ENCODE data around the gene CPNE6.
"Not testable (repeated sequence)": the region's sequence is repeated elsewhere in the genome, so short reads cannot be mapped to it uniquely, and the experiment has no call there.

Gene CPNE6

GRCh38 chr14:24087004-24087403 is 15.6 kb downstream of the CPNE6 start:
- no peak for DNase-seq

GRCh38 chr14:24088095-24088494 is 16.7 kb downstream of the CPNE6 start:
- DNase-seq = no peak

GRCh38 chr14:24089890-24090289 is 18.5 kb downstream of the CPNE6 start:
- no peak for DNase-seq

- no peak for DNase-seq
These were observed 20.7 kb downstream of the CPNE6 start for GRCh38 chr14:24092110-24092504.

DNA sequence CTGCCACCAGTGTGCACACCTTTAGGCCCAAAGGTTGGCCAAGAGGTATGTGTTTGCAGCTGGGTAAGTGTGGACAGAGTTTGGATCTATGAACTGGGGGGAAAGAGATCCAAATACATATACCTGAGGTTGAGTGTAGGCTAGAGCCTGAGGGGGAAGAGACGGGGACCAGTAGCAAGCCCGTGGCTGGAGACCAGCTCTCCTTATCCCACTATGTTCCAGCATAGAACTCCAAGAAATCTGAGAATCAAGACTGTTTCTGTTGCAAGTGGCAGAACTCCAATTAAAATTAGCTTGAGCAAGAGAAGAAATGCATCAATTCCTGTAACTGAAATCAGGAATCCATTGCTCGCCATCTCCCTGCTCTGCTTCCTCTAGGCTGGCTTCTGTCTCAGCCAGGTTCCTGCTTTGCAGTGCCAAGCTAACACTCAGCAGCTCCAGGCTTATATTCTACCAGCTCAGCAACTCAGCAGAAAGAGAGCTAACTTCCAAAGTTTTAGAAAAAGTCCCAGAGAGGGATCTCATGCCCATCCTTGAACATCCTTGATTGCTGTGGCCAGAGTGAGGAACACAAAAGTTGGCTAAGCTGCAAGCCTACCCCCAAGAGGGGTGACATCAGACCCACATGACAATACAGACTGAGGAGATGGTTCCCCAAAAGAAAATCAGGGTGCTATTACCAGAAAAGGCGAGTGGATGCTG is 21.3 kb downstream of the CPNE6 start:
- DNase-seq = no peak

DNA sequence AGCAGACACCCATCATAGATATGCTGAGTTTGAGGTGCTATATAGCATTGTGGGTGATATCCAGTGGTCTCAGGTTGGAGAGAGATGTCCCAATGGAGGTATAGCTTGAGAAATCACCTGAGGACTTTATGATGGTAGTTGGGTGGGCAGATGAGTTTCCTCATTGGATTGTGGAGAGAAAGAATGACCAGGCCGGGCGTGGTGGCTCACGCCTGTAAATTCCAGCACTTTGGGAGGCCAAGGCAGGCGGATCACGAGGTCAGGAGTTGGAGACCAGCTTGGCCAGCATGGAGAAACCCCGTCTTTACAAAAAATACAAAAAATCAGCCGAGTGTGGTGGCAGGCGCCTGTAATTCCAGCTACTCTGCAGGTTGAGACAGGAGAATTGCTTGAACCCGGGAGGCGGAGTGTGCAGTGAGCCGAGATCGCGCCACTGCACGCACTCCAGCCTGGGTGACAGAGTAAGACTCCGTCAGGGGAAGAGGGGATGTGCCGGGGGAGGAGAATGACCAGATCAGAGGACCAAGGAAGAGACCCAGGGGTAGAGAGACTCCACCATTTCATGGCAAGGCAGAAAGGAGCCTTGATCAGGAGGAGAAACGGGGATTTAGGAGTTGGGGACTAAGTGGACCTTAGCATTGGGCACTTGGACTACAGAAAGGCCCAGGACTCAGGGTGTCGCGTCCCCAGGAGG is 22.0 kb downstream of the CPNE6 start:
- no peak for DNase-seq

- peak; percentile 77 for DNase-seq
These were observed 22.8 kb downstream of the CPNE6 start, which contains the start of gene PCK2 for GRCh38 chr14:24093901-24094840. PCK2 (plus strand) TSS chr14:24094311; CDS start chr14:24094406, 95 bp downstream.

GRCh38 chr14:24094841-24095270 is 23.5 kb downstream of the CPNE6 start:
- DNase-seq = no peak

DNA sequence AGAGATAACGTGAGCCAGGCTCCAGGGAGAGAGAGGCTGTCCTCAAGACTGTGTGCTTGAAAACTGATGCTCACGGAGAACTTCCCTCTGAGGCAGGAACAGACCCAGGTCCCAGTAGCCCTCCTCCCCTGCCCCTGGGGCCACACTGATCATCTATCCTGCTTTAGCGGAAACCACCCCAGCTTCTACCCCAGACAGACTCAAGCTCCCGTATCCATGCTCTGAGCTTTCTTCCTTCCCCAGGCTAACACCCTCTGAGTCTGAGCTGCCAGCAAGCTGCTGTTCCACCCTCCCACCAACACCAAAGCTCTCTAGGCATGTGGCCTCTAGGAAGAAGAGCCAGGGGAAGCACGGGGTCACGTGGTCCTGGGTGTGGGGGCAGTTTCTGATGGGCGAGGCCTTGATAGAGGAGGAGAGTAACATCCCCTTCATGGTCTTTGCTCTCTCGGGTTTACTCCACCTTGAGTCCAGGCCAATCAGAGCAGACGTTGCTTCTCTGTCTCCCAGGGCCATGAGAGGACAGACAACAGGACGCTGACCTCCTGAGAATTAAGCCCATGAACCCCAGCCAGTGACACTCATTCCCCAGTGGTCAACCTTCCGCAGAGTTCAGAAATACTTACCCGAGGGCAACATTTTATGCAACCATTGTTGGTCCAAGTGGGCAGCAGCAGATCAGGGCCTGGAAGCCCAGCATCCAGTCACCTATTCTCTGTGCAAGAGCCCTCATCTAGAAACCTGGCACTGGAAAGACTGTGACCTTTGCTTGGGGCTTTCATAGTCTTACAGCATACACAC is 24.1 kb downstream of the CPNE6 start:
- DNase-seq = no peak

DNA sequence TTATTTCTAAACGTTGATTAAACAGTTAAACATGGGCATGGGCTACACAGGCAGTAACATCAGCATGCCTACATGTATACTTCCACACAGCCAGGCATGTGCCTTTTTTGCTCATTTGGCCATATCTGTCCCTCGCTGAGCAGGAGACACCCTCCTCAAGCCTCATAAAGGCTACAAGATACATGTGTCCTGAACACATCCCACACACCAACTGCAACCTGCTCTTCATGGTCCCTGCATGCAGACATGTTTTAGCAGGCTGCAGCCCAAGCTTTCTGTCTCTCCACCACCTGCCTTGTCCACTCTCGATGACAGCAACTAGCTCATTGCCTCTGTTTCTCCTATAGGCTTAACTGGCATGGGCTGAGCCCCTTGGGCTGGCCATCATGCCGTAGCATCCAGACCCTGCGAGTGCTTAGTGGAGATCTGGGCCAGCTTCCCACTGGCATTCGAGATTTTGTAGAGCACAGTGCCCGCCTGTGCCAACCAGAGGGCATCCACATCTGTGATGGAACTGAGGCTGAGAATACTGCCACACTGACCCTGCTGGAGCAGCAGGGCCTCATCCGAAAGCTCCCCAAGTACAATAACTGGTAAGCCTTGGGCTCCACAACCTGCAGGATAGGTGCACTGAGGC is 25.3 kb downstream of the CPNE6 start:
- DNase-seq = no peak

- DNase-seq = no peak
These were observed 27.0 kb downstream of the CPNE6 start for GRCh38 chr14:24098229-24098926.

GRCh38 chr14:24098927-24099813 is 27.8 kb downstream of the CPNE6 start:
- no peak for DNase-seq

GRCh38 chr14:24100197-24100981 is 29.0 kb downstream of the CPNE6 start:
- DNase-seq = no peak

DNA sequence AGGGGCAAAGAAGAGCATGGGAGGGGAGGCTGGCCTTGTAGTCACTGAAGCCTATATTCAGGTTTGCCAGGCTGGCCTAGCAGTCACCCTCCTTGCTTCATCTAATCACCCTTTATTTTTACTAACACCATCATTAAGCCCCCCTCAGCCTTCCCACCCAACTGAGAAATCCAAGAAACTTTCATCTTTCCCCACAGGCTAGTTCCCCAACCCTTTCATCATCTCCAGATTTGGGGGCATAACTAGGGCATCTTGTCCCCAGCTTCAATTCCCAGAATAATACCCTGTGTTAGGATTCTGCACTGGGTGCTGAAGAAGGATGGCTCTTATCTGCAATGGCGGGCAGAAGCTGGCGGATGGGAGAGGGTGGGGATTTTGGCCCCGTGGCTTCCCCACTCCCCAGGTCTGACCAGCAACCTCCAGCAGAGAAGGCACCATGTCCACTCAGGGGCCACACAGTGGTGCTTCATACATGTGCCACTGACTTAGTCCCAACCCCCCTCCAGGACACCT is 29.7 kb downstream of the CPNE6 start:
- DNase-seq = no peak

- no peak for DNase-seq
These were observed 31.1 kb downstream of the CPNE6 start for GRCh38 chr14:24102357-24103048.

DNA sequence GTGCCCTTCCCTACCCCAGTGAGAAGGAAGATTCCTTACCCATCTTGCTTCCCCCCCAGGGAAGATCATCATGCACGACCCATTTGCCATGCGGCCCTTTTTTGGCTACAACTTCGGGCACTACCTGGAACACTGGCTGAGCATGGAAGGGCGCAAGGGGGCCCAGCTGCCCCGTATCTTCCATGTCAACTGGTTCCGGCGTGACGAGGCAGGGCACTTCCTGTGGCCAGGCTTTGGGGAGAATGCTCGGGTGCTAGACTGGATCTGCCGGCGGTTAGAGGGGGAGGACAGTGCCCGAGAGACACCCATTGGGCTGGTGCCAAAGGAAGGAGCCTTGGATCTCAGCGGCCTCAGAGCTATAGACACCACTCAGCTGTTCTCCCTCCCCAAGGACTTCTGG is 32.1 kb downstream of the CPNE6 start:
- no peak for DNase-seq

GRCh38 chr14:24105609-24106239 is 34.4 kb downstream of the CPNE6 start:
- not testable (repeated sequence) for DNase-seq

DNA sequence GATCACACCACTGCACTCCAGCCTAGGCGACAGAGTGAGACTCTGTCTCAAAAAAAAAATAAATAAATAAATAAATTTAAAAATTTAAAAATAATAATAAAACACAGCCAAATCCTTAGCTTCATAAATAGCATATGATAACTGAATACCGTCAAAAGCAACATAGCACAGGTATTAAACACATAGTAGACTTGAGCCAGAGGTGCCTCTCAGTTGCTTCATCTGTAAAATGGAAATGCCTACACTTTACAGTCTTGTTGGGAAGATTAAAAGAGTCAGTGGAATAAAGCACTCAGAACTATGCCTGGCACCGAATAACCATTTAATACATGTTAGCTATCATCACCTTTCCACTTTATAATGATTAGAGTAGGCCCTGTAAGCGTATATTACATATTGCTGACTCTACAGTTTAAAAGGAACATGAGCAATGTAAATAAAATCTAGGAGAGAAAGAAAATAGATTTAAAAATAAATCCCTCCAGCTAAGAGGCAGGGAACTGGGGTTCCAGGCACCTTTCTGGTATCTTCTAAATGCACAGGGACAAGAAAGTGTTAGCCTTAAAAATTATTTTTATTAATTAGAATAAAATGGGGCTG is 35.4 kb downstream of the CPNE6 start:
- no peak for DNase-seq
